ENCODE results near the gene SALL4.

Gene SALL4

DNA sequence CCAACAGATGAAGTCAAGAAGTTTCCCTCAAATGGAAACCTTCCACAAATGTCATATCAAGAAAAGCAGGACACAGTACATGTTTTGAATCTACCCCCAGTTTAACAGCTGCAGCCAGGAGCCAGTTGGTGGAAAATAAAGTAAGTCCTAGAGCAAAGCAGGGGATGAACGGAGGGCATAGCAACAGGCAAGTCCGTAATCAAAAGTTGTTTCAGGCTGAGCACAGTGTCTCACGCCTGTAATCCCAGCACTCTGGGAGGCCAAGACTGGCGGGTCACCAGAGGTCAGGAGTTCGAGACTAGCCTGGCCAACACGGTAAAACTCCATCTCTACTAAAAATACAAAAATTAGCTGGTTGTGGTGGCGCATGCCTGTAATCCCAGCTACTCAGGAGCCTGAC lies 2.4 kb upstream of the SALL4 start:
- in situ Hi-C loops (cut with HindIII; ENCODE audit: low sequenced_read_pairs), result no loop called here
- DNase-seq (ENCODE audit: low read depth), result no peak
- no peak overlapping the region for H3K4me3 ChIP-seq (ENCODE audit: low read depth, low read length)
- TF ChIP-seq, protein P1, sequence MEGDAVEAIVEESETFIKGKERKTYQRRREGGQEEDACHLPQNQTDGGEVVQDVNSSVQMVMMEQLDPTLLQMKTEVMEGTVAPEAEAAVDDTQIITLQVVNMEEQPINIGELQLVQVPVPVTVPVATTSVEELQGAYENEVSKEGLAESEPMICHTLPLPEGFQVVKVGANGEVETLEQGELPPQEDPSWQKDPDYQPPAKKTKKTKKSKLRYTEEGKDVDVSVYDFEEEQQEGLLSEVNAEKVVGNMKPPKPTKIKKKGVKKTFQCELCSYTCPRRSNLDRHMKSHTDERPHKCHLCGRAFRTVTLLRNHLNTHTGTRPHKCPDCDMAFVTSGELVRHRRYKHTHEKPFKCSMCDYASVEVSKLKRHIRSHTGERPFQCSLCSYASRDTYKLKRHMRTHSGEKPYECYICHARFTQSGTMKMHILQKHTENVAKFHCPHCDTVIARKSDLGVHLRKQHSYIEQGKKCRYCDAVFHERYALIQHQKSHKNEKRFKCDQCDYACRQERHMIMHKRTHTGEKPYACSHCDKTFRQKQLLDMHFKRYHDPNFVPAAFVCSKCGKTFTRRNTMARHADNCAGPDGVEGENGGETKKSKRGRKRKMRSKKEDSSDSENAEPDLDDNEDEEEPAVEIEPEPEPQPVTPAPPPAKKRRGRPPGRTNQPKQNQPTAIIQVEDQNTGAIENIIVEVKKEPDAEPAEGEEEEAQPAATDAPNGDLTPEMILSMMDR (IDR thresholded peaks at IDR 0.05; ENCODE audit: low read depth, low read length, missing control alignments), result no peak

DNA sequence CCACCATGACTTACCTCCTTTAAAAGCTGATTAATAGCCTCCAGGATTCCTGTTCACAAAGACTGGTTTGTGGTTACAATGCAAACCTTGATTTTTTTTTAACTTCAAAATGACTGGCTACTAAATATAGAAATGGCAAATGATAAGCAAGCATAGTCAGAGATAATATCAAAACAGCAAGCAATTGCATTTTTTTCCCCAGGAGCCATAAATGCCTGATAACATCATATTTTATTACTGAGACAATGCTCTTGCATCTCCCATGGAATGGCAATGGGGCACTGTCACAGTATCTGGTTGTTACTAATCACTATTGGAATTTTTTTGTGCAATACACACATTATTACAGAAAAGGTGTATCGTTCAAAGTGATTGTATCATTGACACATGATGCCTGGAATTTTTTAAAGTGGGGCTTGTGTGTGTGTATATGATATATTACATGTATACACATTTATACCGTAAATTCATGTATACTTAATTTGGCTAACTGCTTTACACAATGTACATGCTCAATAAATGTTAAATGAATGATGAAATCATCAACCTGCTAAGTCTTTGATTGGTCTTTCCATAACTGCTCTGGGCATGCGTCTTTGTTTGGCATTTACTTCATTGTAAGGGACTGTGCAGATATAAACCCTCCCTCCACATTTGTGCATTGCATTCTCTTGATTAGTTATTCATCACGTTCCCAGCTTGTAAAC lies 980 bp upstream of the SALL4 start:
- no peak overlapping the region for H3K4me3 ChIP-seq (ENCODE audit: low read depth, low read length)
- in situ Hi-C loops (cut with HindIII; ENCODE audit: low sequenced_read_pairs), result no loop called here
- no peak for DNase-seq (ENCODE audit: low read depth)
- TF ChIP-seq, protein P1 (IDR thresholded peaks at IDR 0.05; ENCODE audit: low read depth, low read length, missing control alignments), result no peak

DNA sequence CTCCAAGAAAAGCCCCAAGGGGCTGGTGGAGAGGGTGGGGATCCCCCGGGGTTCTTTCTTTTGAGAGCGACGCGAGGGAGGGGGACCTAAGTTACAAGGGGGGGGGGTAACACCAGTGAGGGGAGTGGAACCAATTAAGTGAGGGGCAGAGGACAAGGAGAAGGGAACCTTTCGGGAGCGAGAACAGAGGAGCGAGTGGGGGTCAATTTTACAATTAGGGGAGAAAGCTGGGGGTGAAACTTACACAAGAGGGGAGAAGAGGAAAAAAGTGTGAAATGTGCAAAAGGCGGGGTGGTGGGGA lies 548 bp downstream of the SALL4 start:
- DNase-seq (ENCODE audit: low read depth), result no peak
- in situ Hi-C loops (cut with HindIII; ENCODE audit: low sequenced_read_pairs), result no loop called here
- H3K4me3 ChIP-seq (ENCODE audit: low read depth, low read length), result peak overlapping the region; percentile 50
- TF ChIP-seq, protein P1 (IDR thresholded peaks at IDR 0.05; ENCODE audit: low read depth, low read length, missing control alignments), result no peak

DNA sequence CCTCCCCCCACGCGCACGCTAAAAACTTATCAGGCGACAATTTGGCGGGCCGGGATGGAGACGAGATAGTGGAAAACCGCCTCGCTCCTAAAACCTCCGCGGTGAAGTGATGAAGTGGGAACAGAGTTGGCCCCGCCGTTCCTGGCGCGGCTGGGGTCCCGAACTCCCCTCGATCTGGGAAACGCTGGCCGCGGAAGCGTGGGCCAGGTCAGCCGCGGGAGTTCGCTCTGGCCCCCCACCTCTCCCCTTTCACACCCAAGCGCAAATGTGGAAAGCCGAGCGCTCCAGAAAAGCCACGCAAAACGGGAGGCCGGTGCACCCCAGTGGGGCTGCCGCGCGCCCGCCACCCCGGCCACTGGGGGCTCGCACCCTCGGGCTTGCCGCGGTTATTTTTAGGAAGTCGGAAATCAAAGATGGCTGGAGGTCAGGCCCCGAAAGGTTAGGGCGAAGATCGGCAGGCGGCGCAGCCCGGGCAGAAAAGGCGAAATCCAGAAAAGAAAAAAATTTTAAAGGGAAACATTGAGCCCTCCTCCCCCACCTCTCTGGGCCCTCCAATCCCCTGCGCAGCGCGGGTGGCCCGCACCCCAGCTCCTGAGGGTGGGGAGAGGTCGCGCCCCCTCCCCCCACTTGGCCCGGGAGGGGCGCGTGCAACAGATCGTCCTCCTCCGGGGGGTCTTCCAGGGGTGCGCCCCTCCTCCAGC lies 1.0 kb downstream of the SALL4 start:
- in situ Hi-C loops (cut with HindIII; ENCODE audit: low sequenced_read_pairs), result no loop called here
- H3K4me3 ChIP-seq (ENCODE audit: low read depth, low read length), result peak overlapping the region; percentile 50
- TF ChIP-seq, protein P1 (IDR thresholded peaks at IDR 0.05; ENCODE audit: low read depth, low read length, missing control alignments), result peak; percentile 26
- no peak for DNase-seq (ENCODE audit: low read depth)

DNA sequence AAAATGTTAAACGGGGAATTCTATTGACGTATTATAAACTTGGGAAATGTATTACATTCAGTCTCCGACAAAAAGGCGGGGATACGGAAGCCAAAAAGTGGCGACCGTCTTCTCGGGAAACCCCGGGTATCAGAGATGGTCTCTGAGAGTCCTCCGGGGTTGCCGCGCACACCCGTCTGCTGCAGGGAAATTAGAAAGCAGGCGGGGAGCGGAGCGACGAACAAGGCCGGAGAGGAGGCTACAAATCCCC lies 1.5 kb downstream of the SALL4 start:
- H3K4me3 ChIP-seq (ENCODE audit: low read depth, low read length), result peak overlapping the region; percentile 50
- TF ChIP-seq, protein P1 (IDR thresholded peaks at IDR 0.05; ENCODE audit: low read depth, low read length, missing control alignments), result no peak
- no peak for DNase-seq (ENCODE audit: low read depth)

DNA sequence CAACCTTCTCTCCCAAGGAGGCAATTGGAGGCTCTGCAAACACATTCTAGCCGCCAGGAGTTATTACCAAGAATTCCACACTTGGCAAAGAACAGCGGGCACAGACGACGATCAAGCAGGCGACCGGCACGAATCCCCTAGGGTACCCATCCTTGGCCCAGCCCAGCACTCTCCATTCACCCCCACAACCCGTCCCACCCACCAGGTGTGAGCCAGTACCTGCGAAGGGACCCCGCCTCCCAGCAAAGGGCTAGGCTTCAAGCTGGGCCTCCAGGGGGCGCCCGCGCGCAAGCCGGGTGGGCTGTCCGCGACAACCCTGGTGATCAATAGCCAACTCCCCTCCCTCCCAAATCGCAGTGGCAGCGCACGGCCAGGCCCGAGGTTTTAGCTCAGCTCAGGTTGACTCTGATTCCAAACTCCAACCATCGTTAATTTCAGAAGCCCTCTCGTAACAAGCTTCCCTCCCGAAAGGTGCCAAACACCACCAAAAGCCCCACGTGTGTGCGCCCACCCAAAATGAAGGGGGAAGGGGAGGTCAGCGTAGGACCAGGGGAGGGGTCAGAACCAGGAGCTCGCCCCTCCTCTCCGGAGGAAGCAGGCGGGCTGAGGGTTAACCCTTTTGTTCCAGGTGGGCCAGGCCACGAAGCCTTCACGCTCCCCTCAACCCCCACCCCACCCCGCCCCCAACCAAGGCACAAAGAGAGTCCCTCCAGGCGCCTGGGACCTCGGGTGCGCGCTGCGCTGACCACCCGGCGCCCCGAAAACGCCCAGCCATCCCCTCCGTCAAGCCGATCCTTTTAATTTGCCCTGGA lies 2.1 kb downstream of the SALL4 start:
- no peak for DNase-seq (ENCODE audit: low read depth)
- TF ChIP-seq, protein P1 (IDR thresholded peaks at IDR 0.05; ENCODE audit: low read depth, low read length, missing control alignments), result peak; percentile 96
- H3K4me3 ChIP-seq (ENCODE audit: low read depth, low read length), result peak overlapping the region; percentile 50
- in situ Hi-C loops (cut with HindIII; ENCODE audit: low sequenced_read_pairs), result no loop called here

More for the DNA sequence above, 1.5 kb downstream of the SALL4 start:
- in situ Hi-C loops (cut with HindIII; ENCODE audit: low sequenced_read_pairs), result no loop called here
